ENCODE data around the gene ERF. TPM values are rescaled to one million over a fixed set of nuclear protein-coding genes. Genes with fewer than 3 reads are reported as not detected.

ERF gene
- total RNA-seq, 1 experiment from 2014 or later, result 96.1 TPM

- Histone ChIP-seq H2AFZ (ENCODE audit: low read depth, low read length, poor library complexity, severe bottlenecking) (peak overlapping the region; percentile 56), H3K4me2 (ENCODE audit: low read length) (peak overlapping the region; percentile 88), H3K9me3 (ENCODE audit: control insufficient read depth in 1 of 2, insufficient read depth in 1 of 2, low read depth in 1 of 2, low read length in 2 of 2) (no peaks in the 10 kb centered on the region), H3K4me3 (replicated peaks in 1 of 2; ENCODE audit: low read depth in 1 of 2, low read length in 2 of 2) (peak overlapping the region in 1 of 2 experiments; percentile 98; a peak in 1 of 4 replicates), H3K9ac (ENCODE audit: low read length) (peak overlapping the region; percentile 88), H3K27ac (ENCODE audit: low read depth, low read length) (peak overlapping the region; percentile 59), H3K4me1 (ENCODE audit: control insufficient read depth in 1 of 2, insufficient read depth in 2 of 2, low read length in 2 of 2) (peaks cover 22 to 30% of the 10 kb centered on the region in 2 experiments), H3K79me2 (ENCODE audit: insufficient read depth, low read length) (peaks cover 11% of the 10 kb centered on the region; the same call in 1 of the 2 replicates), H3K27me3 (ENCODE audit: insufficient read depth, low read length) (no peaks in the 10 kb centered on the region), H3K9me2 (ENCODE audit: insufficient read depth) (no peaks in the 10 kb centered on the region), H4K20me1 (ENCODE audit: insufficient read depth) (no peaks in the 10 kb centered on the region), H3K36me3 (ENCODE audit: control insufficient read depth in 1 of 2, insufficient read depth in 2 of 2, low read length in 2 of 2) (peaks cover 0 to 2% of the 10 kb centered on the region in 2 experiments; a peak in 2 of 4 replicates)
- TF ChIP-seq EZH2phosphoT487 (IDR thresholded peaks at IDR 0.05; ENCODE audit: borderline replicate concordance), result no peak
- TF ChIP-seq EGR1 (IDR thresholded peaks at IDR 0.05; ENCODE audit: low read depth), result no peak
- TF ChIP-seq YY1 (IDR thresholded peaks at IDR 0.05; ENCODE audit: extremely low read depth, insufficient replicate concordance, low read depth, low read length), result no peak
- no peak for TF ChIP-seq ELF1 (IDR thresholded peaks at IDR 0.05; ENCODE audit: borderline replicate concordance, low read depth)
- no peak for TF ChIP-seq POLR2A (IDR thresholded peaks at IDR 0.05; ENCODE audit: borderline replicate concordance, extremely low read depth, insufficient read depth, insufficient read length)
- no peak for DNase-seq (ENCODE audit: low read depth, low spot score)
- ChIA-PET RAD21 (ENCODE audit: low non-redundant PET in 1 of 2, low total read pairs in 2 of 2, uncharacterized antibody in 2 of 2, unreplicated experiment in 2 of 2) (no interaction called here), CTCF (no interaction called here), POLR2A (interaction anchor here (1.3 to 2.3 kb wide), 2 partner anchors 59 to 60 kb away, joined by 6 to 7 read pairs; no protein-coding TSS in a partner anchor)
- BruUV-seq (replicated peaks), result no TSS peak
- intact Hi-C loops (cut with micrococcal nuclease), result no loop called here
- no peak for ATAC-seq
Observed at GRCh38 chr19:42303101-42303464, 48.2 kb upstream of the ERF start.

GRCh38 chr19:42301646-42302203 lies 46.8 kb upstream of the ERF start, which contains the start of gene PRR19:
PRR19 (plus strand) TSS chr19:42302132; CDS start chr19:42309585, 7,453 bp downstream.
- peaks cover 22 to 30% of the 10 kb centered on the region in 2 experiments for H3K4me1 ChIP-seq (ENCODE audit: control insufficient read depth in 1 of 2, insufficient read depth in 2 of 2, low read length in 2 of 2)
- ATAC-seq, result peak; percentile 49
- TF ChIP-seq JUND (IDR thresholded peaks at IDR 0.05) (no peak), REST (IDR thresholded peaks at IDR 0.05; ENCODE audit: low read depth) (no peak), CEBPB (IDR thresholded peaks at IDR 0.05; ENCODE audit: low read depth) (no peak), ZBTB33 (IDR thresholded peaks at IDR 0.05; ENCODE audit: extremely low read depth, insufficient replicate concordance, low read length) (no peak), SIN3A (IDR thresholded peaks at IDR 0.05; ENCODE audit: low read depth) (no peak), ZFX (IDR thresholded peaks at IDR 0.05) (no peak), ATF3 (IDR thresholded peaks at IDR 0.05) (no peak), POLR2A (IDR thresholded peaks at IDR 0.05; ENCODE audit: borderline replicate concordance, extremely low read depth, insufficient read depth, insufficient read length) (no peak), CBX3 (IDR thresholded peaks at IDR 0.05; ENCODE audit: low read depth) (no peak), EZH2phosphoT487 (IDR thresholded peaks at IDR 0.05; ENCODE audit: borderline replicate concordance) (no peak), ELF1 (IDR thresholded peaks at IDR 0.05; ENCODE audit: borderline replicate concordance, low read depth) (no peak)
- no peaks in the 10 kb centered on the region for H3K9me2 ChIP-seq (ENCODE audit: insufficient read depth)
- BruUV-seq (replicated peaks), result TSS peak; percentile 76
- ChIA-PET CTCF (interaction anchor here (0.6 to 1.0 kb wide), 4 partner anchors 8 to 58 kb away, joined by 3 to 4 read pairs (median 4); no protein-coding TSS in a partner anchor), POLR2A (interaction anchor here (0.6 to 2.3 kb wide), 6 partner anchors 9 to 59 kb away, joined by 3 to 7 read pairs (median 4); no protein-coding TSS in a partner anchor), RAD21 (ENCODE audit: low non-redundant PET in 1 of 2, low total read pairs in 2 of 2, uncharacterized antibody in 2 of 2, unreplicated experiment in 2 of 2) (interaction anchor here (0.7 to 0.8 kb wide), 3 partner anchors 20 to 182 kb away, joined by 3 to 4 read pairs (median 3); no protein-coding TSS in a partner anchor)
- H3K79me2 ChIP-seq (ENCODE audit: insufficient read depth, low read length), result peaks cover 11% of the 10 kb centered on the region; the same call in 1 of the 2 replicates
- DNase-seq (ENCODE audit: low read depth, low spot score), result no peak
- no peaks in the 10 kb centered on the region for H4K20me1 ChIP-seq (ENCODE audit: insufficient read depth)
- peak within 1 kb of the TSS; percentile 88 for H3K9ac ChIP-seq (ENCODE audit: low read length)
- no peaks in the 10 kb centered on the region for H3K27me3 ChIP-seq (ENCODE audit: insufficient read depth, low read length)
- peak within 1 kb of the TSS; percentile 91 for H3K27ac ChIP-seq (ENCODE audit: low read depth, low read length)
- H3K4me3 ChIP-seq (replicated peaks in 1 of 2; ENCODE audit: low read depth in 1 of 2, low read length in 2 of 2), result peak within 1 kb of the TSS; percentile 85 to 98
- peak within 1 kb of the TSS; percentile 88 for H3K4me2 ChIP-seq (ENCODE audit: low read length)
- intact Hi-C loops (cut with micrococcal nuclease), result no loop called here
- H2AFZ ChIP-seq (ENCODE audit: low read depth, low read length, poor library complexity, severe bottlenecking), result peak within 1 kb of the TSS; percentile 56
- no peaks in the 10 kb centered on the region for H3K9me3 ChIP-seq (ENCODE audit: control insufficient read depth in 1 of 2, insufficient read depth in 1 of 2, low read depth in 1 of 2, low read length in 2 of 2)
- peaks cover 2 to 3% of the 10 kb centered on the region in 2 experiments; a peak in 2 of 4 replicates for H3K36me3 ChIP-seq (ENCODE audit: control insufficient read depth in 1 of 2, insufficient read depth in 2 of 2, low read length in 2 of 2)
